Heart left ventricle (tissue), 13 donors: Measurements from ENCODE around the gene DOCK7.

ENCODE experiments used
- CTCF ChIP-seq, 12 donors: fragments of 200-600 bp; sonication (generic) in 4 of 12; IDR thresholded peaks; one replicate each; pipeline versions ENCODE4 v1.5.0 to v1.8.0; 2018 to 2022; ENCODE audit warnings: antibody characterized with exemption in 12 of 12, mild to moderate bottlenecking in 5 of 12
- POLR2A ChIP-seq, 2 donors: fragments of 450-650 bp; IDR thresholded peaks; one replicate each; pipeline ENCODE4 v1.6.1; 2017; ENCODE audit warnings: antibody characterized with exemption in 2 of 2, mild to moderate bottlenecking in 2 of 2, moderate library complexity in 2 of 2
- donor health status: ischemic (EF 13 %, LVEDD 7.1; RV severe dilation, severe dysfunction).
- donor health status: DM: no; HTN: yes; CAD: no.
- donor health status: DM: no; HTN: no; CAD: no.
- donor health status: ischemic (EF 25% LVEDD 6.9; RV normal size, moderate dysfunction).
- donor health status: ischemic (EF 25% LVEDD 5.7; RV mildly dilated, moderate dysfunction).
- donor health status: ischemic (EF 35%, LVEDD 5.7; RV mildly dilated, moderate dysfunction).
- donor health status: nonischemic (EF 11% LVEDD 7.7; RV severe dilation, severe dysfunction).
- donor health status: DM: yes; HTN: yes; CAD: no.
- donor health status: PGD.
- donor health status: ischemic (EF 29% LVEDD 5.4; RV normal size, mild dysfunction).
- donor health status: nonischemic (EF 23%, LVEDD 6.1; RV moderate dilation, normal function).

- TF ChIP-seq CTCF (IDR thresholded peaks at IDR 0.05) (no peak), POLR2A (IDR thresholded peaks at IDR 0.05) (no peak)
Measured at GRCh38 chr1:62601457-62601856, 86.7 kb downstream of the DOCK7 start.
